NCI-H2029 treated with DMSO at 0.1 percent for 48 hours (cell line): Measurements from ENCODE around the gene FNDC5.

Experiments
- DNase-seq: peaks from one replicate; lab custom pipeline; 2025; lab: John Stamatoyannopoulos, UW

Gene FNDC5

DNA sequence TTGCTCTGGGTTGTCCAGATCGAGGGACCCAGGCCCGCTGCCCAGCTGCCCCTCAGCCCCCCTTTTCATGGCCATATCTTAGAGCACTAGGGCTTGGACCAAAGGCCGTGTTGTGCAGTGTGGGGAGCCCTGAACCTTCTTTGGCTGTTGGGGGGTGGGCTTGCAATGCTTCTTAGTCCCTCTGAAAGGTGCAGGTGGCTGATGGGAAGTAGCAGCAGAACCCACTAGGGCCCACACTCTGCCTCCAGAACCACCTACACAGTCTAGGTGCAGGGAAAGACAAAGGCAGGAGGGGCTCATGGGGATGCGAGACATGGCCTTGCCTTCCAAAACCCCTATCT, 13.3 kb upstream of the FNDC5 start:
- no peak for DNase-seq

- no peak for DNase-seq
Observed at GRCh38 chr1:32883338-32884031, 12.8 kb upstream of the FNDC5 start.

DNA sequence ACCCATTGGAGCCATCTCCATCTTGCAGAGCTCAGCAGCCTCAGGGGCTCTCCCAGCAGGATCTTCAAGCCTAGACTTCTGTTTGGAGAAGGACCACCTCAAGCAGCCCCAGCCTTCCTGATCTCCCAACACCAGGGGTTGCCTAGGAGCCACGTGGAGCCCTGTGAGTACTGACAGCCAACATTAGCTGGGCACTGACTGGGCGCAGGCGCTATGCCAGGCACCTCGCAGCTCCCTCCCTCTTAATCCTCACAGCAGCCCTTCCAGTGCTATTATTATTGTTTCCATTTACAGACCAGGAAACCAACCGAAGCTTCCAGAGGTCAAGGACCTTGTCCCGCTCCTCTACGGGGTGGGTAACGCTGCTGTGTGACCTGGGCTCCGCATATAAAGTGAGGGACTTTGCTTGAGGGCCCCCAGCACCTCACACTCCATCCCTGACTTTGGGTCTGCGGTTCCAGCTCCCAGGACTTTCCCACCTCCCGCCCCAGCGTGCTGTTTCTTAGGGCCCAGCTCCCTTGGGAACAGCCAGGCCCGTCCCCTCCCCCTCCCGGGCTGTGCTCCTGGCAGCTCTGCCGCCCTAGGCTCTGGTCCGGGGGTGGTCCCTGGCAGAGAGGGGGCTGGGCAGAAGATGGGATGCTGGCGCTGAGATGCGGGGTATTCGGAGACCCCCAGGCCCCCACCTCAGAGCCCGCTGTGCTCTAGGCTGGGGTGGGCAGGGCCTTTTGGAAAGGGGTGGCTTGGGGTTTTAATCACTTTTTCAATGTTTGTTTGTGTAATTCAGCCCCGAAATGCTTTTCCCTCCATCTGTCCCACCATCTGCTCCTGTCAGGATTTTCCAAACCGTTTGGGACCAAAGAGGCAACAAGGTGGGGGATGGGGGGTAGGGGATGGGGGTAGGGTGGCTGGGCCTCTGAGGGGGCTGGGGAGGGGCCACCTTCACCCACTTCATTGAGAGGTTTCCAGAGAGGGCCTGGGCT, 11.4 kb upstream of the FNDC5 start:
- DNase-seq = no peak

DNA sequence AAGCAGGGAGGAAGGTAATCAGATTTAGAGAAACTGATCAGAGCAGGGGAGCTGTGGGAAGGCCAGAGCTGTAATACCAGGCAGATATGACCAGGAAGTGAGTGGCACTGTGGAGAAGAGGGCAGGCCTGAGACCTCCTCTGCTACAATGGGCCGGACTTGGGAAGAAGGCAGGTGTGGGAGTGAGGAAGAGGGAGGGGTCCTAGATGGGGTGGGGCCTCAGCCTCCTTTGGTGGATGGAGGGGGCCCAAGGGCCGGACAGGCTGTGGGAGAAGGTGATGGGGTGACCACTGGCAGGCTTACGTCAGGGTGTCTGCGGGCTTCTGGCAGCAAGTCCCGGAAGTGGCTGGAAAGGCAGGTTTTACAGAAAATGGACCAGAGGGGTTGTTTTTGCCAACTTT, 10.6 kb upstream of the FNDC5 start:
- no peak for DNase-seq

GRCh38 chr1:32878637-32879041, 7.9 kb upstream of the FNDC5 start:
- no peak for DNase-seq

- no peak for DNase-seq
Observed at GRCh38 chr1:32878183-32878582, 7.5 kb upstream of the FNDC5 start.

DNA sequence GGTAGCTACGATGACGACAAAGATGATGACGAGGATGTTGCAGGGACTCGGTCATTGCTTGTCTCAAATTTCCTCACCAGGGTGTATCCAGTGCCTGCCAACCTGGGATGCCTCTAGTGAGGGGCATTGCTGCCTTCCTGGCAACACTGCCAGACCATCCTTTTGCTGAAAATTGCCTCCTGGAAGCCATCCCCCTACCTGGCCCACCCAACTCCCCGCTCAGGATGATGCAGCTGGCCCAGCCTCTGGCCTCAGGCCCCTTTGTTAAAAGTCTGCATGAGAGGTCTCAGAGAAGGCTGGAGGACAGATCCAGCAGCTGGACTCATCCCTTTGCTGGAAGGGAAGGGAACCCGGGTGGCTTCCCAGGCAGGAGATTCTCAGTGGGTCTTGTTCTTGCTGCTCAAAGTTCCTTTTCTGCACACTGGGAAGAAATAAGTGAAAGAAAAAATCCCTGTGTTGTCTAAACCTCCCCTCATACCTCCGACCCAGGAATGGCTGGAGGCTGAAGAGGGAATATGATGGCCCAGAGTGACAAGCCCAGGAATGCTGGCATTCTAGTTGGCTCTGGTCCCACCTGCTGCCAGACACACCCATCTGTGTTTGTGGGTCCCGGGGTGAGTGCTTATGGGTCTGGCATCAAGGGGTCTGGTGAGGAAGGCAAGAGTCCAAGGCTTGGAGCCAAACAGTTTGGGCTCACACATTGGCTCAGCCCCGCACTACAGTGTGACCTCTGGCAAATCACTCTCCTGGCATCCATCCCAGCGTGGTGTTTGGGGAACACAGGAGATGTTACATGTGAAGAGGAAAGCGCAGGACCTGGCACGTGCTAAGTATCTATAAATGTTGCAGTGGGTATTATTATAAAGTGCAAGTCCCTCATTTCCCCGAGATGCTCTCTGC, 6.7 kb upstream of the FNDC5 start:
- no peak for DNase-seq

DNA sequence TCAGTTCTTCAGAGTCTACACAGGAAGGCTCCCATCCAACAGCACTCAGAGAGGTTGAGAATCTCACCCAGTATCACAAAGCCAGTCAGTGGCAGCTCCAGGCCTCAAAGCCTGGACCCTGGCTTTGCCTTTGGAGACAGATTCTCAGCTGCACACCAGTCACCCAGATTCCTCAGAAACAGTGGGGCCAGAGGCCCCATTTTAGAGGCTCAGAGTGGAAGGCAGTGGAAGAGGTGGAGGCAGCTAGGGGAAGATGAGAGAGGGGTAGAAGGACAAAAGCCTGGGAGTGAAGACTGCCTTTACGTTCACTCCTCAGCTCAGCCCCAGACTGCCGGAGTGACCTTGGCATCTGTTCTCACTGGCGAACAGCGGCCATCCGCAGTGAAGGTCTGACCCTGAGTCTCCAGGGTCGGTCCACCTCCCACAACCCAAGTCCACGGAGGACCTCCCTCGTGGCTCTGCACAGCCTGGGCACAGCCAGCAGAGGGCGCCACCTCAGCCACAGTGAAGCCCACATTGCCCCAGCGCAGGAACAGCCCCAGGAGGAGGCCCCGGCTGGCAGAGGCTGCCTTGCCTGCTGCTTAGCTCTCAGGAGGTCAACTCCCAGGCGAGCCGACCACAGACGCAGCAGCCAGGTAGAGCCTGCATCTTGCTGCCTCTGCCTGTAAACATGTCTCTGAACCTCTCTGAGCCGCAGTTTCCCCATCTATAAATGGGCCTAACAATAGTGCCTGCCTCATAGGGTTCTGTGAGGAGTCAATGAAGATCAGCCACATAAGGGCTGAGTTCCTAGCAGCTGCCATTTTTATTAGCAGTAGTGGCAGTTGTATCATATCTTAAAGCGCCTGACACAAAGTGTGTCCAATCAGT, 5.9 kb upstream of the FNDC5 start:
- no peak for DNase-seq

DNA sequence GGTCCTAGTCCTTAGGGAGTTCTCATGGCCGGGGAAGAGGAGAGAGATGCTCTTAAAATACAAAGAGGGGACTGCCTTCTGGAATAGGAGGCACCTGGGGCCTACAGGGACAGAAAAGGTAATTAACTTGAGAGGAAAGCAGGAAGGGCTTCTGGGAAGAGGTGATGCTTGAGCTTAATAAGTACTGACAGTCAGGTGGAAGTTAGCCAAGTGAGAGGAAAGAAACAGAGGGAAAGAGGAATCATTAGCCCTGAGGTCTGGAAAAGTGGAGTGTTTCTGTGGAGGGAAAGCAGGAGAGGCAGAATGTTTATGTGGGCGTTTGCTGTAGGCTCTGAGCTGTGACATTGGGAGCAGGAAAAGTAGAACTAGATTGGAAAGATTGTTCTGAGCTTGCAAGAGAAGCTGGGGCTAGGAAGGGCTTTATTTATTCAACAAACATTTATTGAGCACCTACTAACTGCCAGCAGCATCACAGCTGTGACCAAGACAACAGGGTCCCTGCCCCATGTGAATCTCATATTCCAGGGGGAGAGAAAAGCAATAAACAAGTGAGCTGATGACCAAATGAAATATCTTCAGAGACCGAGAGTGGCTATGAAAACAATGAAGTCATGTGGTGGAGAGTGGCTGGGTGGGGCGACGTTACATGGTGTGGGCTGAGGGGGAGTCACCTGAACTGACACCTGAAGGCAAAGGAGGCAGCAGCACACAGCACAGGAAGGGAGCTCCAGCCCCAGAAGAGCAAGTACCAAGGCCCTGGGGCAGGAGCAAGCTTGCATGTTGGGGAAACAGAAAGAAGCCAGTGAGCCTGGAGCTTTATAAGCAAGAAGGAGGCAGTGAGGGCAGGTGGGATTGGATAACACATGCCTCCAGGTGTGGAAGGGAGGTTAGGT, 4.4 kb upstream of the FNDC5 start:
- DNase-seq = no peak

DNA sequence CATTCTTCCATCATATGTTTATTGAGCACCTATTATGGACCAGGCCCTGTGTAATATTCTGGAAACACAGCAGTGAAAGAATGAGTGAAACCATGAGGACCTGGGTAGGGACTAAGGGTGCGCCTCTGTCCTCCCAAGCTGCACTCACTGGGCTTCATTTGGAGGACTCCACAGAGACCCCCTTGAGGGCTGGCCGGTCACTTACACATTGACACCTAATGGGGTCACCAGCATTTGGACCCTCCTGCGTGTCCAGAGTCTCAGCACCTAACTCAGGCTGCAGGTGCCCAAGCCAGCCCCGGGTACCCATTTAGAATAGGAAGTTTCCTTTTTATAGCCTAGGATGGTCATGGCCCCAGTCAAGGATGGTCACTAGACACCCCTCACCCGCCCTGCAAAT, 2.8 kb upstream of the FNDC5 start:
- DNase-seq = no peak

- DNase-seq = no peak
Observed at GRCh38 chr1:32872192-32872460, 1.4 kb upstream of the FNDC5 start.

DNA sequence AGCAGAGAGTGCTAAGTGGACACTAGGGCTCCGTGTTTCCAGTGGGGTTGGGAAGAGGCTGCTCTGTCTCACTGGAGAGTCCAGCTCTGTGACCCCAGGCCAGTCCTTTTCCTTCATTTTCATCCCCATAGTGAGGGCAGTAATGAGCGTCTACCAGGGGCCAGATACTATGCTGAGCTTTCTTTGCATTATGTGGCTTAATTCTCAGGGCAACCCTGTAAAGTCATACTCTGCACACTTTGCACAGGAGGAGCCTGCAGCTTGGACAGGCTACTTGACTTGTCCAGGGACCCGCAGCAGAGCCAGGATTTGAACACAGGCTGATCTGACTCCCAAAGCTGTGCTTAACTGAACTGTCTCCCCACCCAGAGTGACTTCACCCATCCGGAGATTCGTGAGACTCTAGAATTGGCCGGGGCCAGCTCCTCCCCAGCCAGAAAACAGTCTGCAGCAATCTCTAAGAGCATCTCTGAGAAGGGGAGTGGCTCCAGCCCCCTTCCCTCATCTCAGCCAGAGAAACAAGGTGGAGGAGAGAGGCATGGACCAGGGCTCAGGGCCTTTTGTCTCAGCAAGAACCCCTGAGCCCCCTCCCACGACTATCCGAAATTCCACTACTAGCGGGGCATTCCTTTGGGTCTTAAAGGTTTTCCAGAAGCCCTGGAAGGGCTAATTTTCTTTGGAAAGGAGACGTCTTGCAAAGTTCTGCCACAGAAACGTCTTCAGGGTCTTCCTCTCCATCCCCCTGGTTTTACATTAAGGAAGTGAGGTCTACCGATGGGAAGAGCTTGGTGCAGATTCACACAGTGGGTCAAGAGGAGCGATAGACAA, 866 bp upstream of the FNDC5 start:
- no peak for DNase-seq

DNA sequence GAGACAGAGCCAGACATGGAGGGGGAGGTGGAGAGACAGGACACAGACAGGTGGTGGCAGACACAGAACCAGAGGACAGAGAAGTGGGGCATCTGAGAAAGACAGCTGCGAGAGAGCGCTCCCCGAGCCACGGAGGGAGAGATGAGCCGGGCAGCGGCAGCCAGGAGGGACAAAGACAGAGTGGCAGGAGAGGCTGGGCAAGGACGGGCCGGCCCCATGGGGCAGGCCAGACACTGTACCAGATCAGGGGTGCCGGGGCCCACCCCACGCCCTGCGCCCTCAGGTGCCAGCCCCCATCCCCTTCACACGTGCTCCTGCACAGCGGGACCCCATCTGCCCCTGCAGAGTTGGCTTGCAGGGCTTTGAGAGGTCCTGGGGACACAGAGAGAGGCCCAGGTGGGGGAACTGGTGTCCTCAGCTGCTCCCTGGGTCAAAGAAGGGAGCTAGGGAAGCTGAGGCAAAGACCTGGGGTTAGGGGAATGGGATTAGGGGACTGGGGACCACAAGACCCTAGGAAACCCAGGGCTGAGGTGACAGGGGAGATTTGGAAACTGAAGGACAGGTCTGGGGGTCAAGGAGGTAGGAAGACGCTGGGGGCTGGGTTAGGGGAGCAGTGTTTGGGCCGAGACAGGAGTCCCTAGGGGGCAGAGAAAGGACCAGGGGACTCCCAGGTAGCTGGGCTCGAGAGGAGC, 643 bp downstream of the FNDC5 start:
- DNase-seq = no peak

- no peak for DNase-seq
Observed at GRCh38 chr1:32868806-32869455, 1.8 kb downstream of the FNDC5 start.

- DNase-seq = no peak
Observed at GRCh38 chr1:32868085-32868484, 2.6 kb downstream of the FNDC5 start.

GRCh38 chr1:32867671-32868070, 3.0 kb downstream of the FNDC5 start:
- no peak for DNase-seq

DNA sequence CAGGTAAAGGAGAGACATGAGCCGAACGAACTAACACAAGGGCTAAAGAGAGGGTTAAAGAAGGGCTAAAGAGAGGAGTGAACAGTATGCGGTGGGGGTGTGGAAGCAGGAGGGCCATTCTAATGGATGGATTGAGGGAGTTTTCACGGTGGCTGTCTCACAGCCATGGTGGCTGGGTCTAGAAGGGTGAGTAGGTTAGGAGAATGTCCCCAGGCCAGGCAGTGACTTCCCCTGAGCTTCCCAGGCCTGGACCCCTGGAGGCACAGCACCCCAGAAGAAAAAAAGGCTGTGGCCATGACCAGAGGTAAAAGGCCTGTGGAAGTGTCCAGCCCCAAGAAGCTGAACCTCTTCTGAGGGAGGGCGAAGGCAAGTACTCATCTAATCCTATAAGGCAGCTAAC, 3.6 kb downstream of the FNDC5 start:
- DNase-seq = no peak

DNA sequence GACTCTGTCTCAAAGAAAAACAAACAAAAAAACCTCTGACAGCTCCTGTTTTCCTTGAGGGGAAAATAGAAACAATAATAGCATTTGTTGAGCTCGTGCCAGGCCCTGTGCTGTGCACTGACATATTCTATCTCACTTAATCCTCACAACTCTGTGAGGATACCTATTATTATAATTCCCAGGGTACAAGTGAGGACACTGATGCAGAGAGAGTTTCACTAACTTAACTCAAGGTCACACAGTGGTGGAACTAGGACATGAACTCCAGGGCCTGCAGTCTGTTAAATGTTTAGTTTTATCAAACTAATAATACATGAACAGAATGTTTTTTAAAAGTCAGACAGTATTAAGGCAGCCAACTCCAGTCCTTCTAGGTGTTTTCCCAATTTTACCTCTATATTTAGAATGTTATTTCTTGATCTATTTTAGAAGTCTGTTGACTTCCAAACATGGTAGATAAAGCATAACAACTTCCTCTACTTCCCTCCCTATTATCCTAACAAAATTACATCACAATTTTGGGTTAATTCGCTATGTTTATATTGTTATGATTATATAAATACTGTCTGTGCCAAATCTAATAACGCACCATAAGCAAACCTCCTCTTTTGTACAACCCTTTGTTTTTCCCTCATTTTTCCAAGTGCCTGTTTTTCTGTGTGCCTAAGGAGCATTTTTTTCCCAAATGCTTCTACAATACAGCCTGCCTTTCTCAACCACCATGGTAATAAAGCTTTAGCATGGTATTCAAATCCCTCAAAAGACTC, 4.9 kb downstream of the FNDC5 start:
- DNase-seq = no peak
